ENCODE measurements around the gene MKRN3.

MKRN3 gene

GRCh38 chr15:23565395-23566070 is at the start of gene MKRN3:
TSS of gene MKRN3 (plus strand) at chr15:23565674. CDS start at chr15:23565783, 109 bp downstream.
- DNase-seq: no peak

GRCh38 chr15:23516866-23517265 is 48.6 kb upstream of the MKRN3 start:
- no peak for DNase-seq

- DNase-seq: no peak
Measured at GRCh38 chr15:23518104-23518503, 47.4 kb upstream of the MKRN3 start.

- DNase-seq: no peak
Measured at GRCh38 chr15:23524816-23525215, 40.7 kb upstream of the MKRN3 start.

- no peak for DNase-seq
Measured at GRCh38 chr15:23529891-23530290, 35.6 kb upstream of the MKRN3 start.

GRCh38 chr15:23532024-23532423 is 33.5 kb upstream of the MKRN3 start:
- no peak for DNase-seq

GRCh38 chr15:23536659-23537058 is 28.8 kb upstream of the MKRN3 start:
- no peak for DNase-seq

- no peak for DNase-seq
Measured at GRCh38 chr15:23538648-23539047, 26.8 kb upstream of the MKRN3 start.

- DNase-seq: no peak
Measured at GRCh38 chr15:23539892-23540291, 25.6 kb upstream of the MKRN3 start.

GRCh38 chr15:23546158-23546557 is 19.3 kb upstream of the MKRN3 start:
- no peak for DNase-seq

GRCh38 chr15:23548071-23548470 is 17.4 kb upstream of the MKRN3 start:
- DNase-seq: no peak

- DNase-seq: no peak
Measured at GRCh38 chr15:23561914-23562313, 3.6 kb upstream of the MKRN3 start.

- no peak for DNase-seq
Measured at GRCh38 chr15:23564821-23565394, 566 bp upstream of the MKRN3 start.

GRCh38 chr15:23566071-23566554 is 639 bp downstream of the MKRN3 start:
- no peak for DNase-seq

GRCh38 chr15:23566651-23567050 is 1.2 kb downstream of the MKRN3 start:
- DNase-seq: no peak

- DNase-seq: no peak
Measured at GRCh38 chr15:23567921-23568320, 2.4 kb downstream of the MKRN3 start.

- DNase-seq: no peak
Measured at GRCh38 chr15:23569151-23569925, 3.9 kb downstream of the MKRN3 start.

GRCh38 chr15:23570486-23570885 is 5.0 kb downstream of the MKRN3 start:
- DNase-seq: no peak

- DNase-seq: no peak
Measured at GRCh38 chr15:23572844-23573243, 7.4 kb downstream of the MKRN3 start.

- no peak for DNase-seq
Measured at GRCh38 chr15:23574742-23575141, 9.3 kb downstream of the MKRN3 start.

GRCh38 chr15:23576061-23576460 is 10.6 kb downstream of the MKRN3 start:
- no peak for DNase-seq

- no peak for DNase-seq
Measured at GRCh38 chr15:23578521-23579150, 13.2 kb downstream of the MKRN3 start.

GRCh38 chr15:23588268-23588667 is 22.8 kb downstream of the MKRN3 start:
- DNase-seq: no peak

- no peak for DNase-seq
Measured at GRCh38 chr15:23589012-23589411, 23.5 kb downstream of the MKRN3 start.
